Fibroblast of peridontal ligament (primary cell): Measurements from ENCODE around the gene LRRC66.

Source experiments
- DNase-seq: peaks from one replicate; pipeline ENCODE4 v3.0.0-alpha.2; 2010; ENCODE audit errors: extremely low read depth

Gene LRRC66, protein sequence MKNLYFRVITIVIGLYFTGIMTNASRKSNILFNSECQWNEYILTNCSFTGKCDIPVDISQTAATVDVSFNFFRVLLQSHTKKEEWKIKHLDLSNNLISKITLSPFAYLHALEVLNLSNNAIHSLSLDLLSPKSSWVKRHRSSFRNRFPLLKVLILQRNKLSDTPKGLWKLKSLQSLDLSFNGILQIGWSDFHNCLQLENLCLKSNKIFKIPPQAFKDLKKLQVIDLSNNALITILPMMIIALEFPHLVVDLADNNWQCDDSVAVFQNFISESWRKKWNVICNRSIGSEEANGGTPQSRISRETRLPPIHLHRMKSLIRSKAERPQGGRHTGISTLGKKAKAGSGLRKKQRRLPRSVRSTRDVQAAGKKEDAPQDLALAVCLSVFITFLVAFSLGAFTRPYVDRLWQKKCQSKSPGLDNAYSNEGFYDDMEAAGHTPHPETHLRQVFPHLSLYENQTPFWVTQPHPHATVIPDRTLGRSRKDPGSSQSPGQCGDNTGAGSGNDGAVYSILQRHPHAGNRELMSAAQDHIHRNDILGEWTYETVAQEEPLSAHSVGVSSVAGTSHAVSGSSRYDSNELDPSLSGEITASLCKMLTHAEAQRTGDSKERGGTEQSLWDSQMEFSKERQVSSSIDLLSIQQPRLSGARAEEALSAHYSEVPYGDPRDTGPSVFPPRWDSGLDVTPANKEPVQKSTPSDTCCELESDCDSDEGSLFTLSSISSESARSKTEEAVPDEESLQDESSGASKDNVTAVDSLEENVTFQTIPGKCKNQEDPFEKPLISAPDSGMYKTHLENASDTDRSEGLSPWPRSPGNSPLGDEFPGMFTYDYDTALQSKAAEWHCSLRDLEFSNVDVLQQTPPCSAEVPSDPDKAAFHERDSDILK

GRCh38 chr4:52019936-52020657, at the start of gene LRRC66:
LRRC66 (minus strand) TSS chr4:52020363; CDS start chr4:52017613, 2,750 bp downstream.
- peak; percentile 16 for DNase-seq

DNA sequence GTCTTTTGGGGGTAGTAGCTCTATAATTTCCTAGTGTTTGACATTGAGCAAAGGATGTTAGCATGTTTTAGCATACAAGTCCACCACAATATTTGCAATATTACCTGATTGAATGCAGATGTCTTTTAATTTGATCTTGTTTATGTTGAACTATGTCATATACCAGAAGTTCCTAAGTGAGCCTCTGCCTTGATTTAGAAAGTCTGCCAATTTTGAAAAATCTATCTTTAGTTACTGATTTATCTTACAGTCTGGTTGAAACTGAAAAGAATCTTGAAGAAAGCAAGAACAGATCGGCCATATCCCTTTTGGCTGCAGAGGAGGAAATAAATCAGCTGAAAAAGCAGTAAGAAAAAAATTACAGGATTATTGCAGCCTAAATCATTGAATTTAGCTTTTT, 49.4 kb upstream of the LRRC66 start:
- DNase-seq: peak; percentile 90

DNA sequence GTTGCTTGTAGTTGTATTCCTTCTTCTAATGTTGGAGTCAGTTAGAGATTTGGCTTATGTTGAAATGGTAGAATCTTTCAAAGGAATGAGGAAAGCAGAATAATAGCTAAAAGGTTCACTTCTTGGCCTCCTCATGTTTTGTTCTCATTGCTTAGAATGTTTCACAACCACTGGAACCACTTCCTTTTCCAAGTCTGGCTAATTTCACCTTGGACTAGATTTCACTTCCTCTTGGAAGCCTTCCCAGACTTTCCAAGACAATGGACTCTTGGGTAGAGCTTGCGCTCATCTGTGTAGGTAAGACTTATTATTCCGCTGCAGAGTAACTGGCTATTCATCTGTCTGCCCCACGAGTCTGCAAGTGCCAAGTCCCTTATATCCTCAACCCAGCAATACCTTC, 39.2 kb upstream of the LRRC66 start:
- DNase-seq: peak; percentile 79

GRCh38 chr4:52058275-52058674, 38.1 kb upstream of the LRRC66 start:
- DNase-seq: no peak

GRCh38 chr4:52057196-52057595, 37.0 kb upstream of the LRRC66 start:
- peak; percentile 45 for DNase-seq

DNA sequence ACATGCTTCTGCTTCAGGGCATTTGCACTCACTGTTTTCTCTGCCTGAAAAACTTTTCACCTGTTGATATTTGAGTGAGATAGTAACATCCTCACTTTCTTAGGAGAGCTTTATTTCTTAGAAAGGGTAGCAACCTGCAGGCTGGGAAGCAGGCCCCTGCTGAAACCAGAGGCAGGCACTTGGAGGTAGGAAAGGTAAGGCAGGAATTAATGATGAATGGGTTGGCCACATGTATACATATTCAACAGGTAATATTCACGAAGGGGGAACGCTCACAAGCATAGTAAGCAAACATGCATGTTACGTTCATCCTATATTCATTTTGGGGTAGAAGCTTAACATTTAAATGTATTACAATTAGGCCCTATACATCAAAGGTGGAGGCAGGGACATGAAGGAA, 34.1 kb upstream of the LRRC66 start:
- DNase-seq: no peak

DNA sequence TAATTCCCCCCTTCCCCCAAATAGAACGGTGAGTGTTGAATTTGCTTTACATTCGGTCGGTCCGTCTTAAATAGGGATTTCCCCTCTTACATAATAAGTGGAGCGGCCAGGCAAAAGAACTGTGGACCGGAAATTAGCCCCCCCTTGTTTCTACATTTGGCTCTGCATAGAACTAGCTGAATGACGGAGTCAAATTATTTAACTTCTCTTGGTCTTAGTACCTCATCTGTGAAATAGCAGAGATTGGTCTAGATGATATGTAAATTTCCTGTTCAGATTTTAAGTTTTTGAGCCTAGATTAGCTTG, 32.3 kb upstream of the LRRC66 start:
- DNase-seq: no peak

DNA sequence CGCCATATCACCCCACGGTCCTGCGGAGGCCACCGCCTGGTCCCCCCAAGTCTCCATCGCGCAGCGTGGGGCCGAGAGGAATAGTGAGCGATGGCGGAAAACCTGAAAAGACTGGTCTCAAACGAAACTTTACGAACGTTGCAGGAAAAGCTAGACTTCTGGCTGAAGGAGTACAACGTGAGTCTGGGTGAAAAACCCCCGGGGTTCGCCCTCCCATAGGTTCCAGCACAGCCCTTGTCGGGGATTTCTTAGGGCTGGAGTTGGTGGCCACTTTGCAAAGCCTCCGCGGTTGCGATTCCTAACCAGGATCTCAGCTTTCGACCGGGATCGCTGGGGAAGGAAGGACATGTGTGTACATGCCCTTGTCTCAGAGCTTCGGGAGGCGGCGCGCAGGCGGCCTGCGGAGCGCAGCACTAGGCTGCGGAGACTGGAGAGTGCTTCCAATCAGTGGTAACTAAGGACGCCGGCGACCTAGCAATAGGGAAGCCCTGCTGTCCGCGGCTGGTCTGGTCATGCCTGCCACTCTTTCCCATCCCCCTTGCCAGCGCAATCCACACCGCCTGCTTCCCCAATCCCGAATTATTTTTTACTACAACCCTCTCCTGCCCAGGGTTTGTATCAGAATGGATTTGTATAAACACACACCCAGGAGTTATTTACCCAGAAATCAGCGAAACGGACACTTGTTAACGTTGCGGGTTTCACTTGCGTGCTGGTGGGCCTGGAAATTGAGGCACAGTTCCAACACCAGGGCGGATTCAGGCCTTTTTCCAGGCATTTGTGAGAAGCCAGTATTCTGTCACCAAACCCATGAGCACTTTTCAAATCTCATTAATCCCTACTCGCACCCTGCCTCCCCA, 31.7 kb upstream of the LRRC66 start:
- DNase-seq: peak; percentile 88

DNA sequence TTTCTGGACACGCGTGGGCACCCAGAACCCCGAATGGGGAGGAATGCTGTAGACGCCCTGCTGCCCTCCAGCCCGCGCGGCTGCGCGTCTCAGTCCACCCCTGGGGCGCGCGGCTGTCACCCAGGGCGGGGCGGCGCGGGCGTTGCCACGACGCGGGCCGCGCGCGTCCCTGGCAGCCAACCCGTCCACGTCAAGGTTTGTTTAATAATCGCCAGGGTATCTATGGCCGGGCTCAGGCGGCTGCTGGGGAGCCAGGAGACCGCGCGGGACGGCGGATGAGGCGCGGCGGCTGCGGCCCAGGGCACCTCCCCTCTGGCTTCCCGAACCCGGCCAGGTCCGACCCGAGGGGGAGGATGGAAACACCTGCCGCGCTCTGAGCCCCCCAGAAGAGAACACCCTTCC, 31.1 kb upstream of the LRRC66 start, which contains the start of gene SPATA18:
Gene SPATA18, plus strand, starts transcription at position 92 of the 402 bp plus-strand sequence. CDS start 401 bp downstream, outside the sequence.
- DNase-seq: peak; percentile 30

GRCh38 chr4:52049266-52049665, 29.1 kb upstream of the LRRC66 start:
- DNase-seq: no peak

DNA sequence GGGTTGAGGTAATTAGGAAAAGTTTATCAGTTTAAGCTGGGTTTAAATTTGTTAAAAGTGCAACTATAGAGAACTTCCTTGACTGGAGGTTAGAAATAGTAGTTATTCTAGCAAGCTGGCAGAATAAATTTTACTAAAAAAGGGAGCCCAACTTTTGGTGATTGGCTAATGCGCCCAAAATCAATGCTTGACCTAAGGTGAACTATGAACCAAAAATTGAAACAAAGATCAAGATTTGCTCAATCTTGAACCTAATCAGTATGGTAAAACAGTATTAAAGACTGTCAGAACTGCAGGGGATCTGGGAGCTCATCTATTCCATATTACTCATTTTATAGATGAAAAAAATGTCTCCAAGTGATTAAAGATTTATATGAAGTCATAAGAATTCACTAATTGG, 24.9 kb upstream of the LRRC66 start:
- DNase-seq: no peak

- DNase-seq: peak; percentile 28
Observed at GRCh38 chr4:52038103-52038912, 18.1 kb upstream of the LRRC66 start, which contains the start of gene SGCB. SGCB (minus strand) TSS chr4:52038299; CDS start chr4:52038259, 40 bp downstream.

- DNase-seq: peak; percentile 52
Observed at GRCh38 chr4:52037689-52038102, 17.5 kb upstream of the LRRC66 start.

DNA sequence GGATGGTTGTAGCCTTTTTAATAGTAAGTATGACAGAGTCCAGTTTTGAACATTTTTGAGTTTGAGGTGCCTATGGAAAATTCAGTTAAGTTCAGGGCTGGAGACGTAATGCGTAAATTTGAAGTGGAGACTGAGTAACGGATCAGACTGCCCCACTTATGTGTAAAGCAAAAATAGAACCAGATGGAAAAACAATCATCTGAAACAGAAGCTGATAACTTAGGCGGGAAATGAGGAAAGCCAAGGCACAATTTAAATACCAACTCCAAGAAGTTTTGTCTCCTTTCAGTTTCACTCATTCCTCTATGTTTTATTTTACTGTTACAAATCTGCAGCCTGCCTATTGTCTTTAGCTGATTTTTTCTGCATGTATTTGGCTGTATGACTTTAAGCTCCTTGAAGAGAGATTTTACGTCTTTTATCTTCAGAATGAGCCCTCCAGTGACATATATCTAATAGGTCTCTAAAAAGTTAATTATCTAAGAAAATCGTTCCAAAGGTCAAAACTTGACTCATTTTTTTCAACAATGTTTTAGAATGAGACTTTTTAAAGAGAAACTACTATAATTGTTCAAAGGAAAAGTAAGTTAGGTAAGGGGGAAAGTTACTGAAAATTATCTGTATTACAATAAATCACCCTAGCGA, 16.8 kb upstream of the LRRC66 start:
- peak; percentile 70 for DNase-seq

DNA sequence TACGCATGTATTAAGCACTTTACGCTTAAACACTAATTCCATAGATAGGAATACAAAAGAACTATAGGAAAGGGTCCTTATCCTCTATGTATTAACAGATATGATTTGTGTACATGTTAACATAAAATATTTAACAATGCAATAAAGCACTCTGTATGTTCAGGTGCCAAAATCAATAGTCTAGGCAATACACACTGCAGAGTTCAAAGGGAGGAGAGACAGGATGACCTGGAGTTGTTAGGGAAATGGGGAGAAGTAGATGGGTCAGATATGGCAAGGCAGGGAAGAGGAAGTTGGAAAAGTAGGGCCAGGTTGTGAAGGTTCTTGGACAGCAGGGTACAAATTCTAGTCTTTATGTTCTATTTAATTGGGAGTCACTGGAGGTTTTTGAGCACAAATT, 15.0 kb upstream of the LRRC66 start:
- DNase-seq: no peak

- no peak for DNase-seq
Observed at GRCh38 chr4:52032005-52032404, 11.8 kb upstream of the LRRC66 start.

GRCh38 chr4:52028970-52029369, 8.8 kb upstream of the LRRC66 start:
- DNase-seq: peak; percentile 65

DNA sequence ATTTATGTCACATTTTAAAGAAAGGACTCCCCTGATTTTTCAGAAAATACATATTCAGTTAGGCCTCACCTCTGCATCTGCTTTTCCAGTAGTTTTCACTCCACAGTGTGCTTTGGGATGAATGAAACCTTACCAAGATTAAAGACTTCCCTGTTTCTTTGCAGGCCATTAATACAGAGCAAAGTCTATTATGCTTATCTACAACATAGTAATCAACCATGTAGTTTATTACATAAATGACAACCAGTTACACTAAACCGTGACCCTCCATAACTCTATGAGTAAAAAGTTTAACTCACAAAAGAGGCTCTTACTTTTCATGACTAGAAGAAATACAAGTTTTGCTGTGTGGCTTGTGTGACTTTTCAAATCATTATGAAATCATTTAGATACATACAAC, 2.3 kb downstream of the LRRC66 start:
- no peak for DNase-seq

DNA sequence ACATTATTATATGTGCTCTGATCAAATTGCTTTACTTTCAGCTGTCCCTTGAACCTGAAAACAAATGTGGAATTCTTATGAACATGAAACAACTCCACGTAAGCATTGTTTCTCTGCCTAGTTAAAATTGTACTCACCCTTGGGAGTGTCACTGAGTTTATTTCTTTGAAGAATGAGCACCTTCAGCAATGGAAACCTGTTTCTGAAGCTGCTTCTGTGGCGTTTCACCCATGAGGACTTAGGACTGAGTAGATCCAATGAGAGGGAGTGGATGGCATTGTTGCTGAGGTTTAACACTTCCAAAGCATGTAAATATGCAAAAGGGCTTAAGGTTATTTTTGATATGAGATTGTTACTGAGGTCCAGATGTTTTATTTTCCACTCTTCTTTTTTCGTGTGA, 3.2 kb downstream of the LRRC66 start:
- no peak for DNase-seq

- DNase-seq: peak; percentile 74
Observed at GRCh38 chr4:52015366-52015765, 4.8 kb downstream of the LRRC66 start.
